SK-N-SH treated with all-trans-retinoic acid at 6 μM for 48 hours (cell line): Measurements from ENCODE around the gene PDZD2.

Source experiments
- ATAC-seq: fragments of 200-7000 bp; cut with Tn5 transposase; 3 replicates; pipeline ENCODE4 v1.9.1; 2020; ENCODE audit warnings: mild to moderate bottlenecking, moderate library complexity
- ARNTL ChIP-seq: fragments of 450-650 bp; formaldehyde crosslinking; IDR thresholded peaks from 2 replicates; pipeline ENCODE4 v1.5.0; 2020; ENCODE audit warnings: low read depth, mild to moderate bottlenecking, moderate library complexity, borderline replicate concordance
- CREB5 ChIP-seq: fragments of 250-450 bp; sonication (Bioruptor Pico); IDR thresholded peaks from 2 replicates; pipeline ENCODE4 v1.5.1; 2020; ENCODE audit warnings: low read depth, mild to moderate bottlenecking, moderate library complexity
- CSRNP3 ChIP-seq: fragments of 250-450 bp; sonication (Bioruptor Pico); IDR thresholded peaks from 2 replicates; pipeline ENCODE4 v1.5.1; 2021; ENCODE audit warnings: mild to moderate bottlenecking, moderate library complexity
- ESRRG ChIP-seq: fragments of 250-450 bp; sonication (Bioruptor Pico); IDR thresholded peaks from 2 replicates; pipeline ENCODE4 v1.6.1; 2021; ENCODE audit warnings: mild to moderate bottlenecking
- GLIS3 ChIP-seq: fragments of 250-450 bp; sonication (Bioruptor Pico); IDR thresholded peaks from 2 replicates; pipeline ENCODE4 v1.5.0; 2020; ENCODE audit warnings: mild to moderate bottlenecking, moderate library complexity
- ISL1 ChIP-seq: fragments of 250-450 bp; sonication (Bioruptor Pico); IDR thresholded peaks from 2 replicates; pipeline ENCODE4 v2.1.2; 2022; ENCODE audit warnings: mild to moderate bottlenecking, moderate library complexity
- OSR1 ChIP-seq: fragments of 250-450 bp; sonication (Bioruptor Pico); IDR thresholded peaks from 2 replicates; pipeline ENCODE4 v1.8.0; 2022; ENCODE audit warnings: moderate library complexity, mild to moderate bottlenecking, inconsistent platforms
- PATZ1 ChIP-seq: fragments of 250-450 bp; sonication (Bioruptor Pico); IDR thresholded peaks from 2 replicates; pipeline ENCODE4 v1.8.0; 2020; ENCODE audit warnings: mild to moderate bottlenecking, moderate library complexity, borderline replicate concordance
- POU6F1 ChIP-seq: fragments of 250-450 bp; sonication (Bioruptor Pico); IDR thresholded peaks from 2 replicates; pipeline ENCODE4 v1.8.0; 2021; ENCODE audit warnings: low read depth, mild to moderate bottlenecking, moderate library complexity, borderline replicate concordance
- PPARA ChIP-seq: fragments of 250-450 bp; sonication (Bioruptor Pico); IDR thresholded peaks from 2 replicates; pipeline ENCODE4 v1.5.0; 2020; ENCODE audit warnings: mild to moderate bottlenecking, borderline replicate concordance
- RARB ChIP-seq: fragments of 250-450 bp; sonication (Bioruptor Pico); IDR thresholded peaks from 2 replicates; pipeline ENCODE4 v1.8.0; 2021; ENCODE audit warnings: mild to moderate bottlenecking, moderate library complexity
- SNAI2 ChIP-seq: fragments of 250-450 bp; sonication (Bioruptor Pico); IDR thresholded peaks from 2 replicates; pipeline ENCODE4 v1.5.0; 2020; ENCODE audit warnings: mild to moderate bottlenecking, moderate library complexity
- TCF4 ChIP-seq: fragments of 250-450 bp; sonication (Bioruptor Pico); IDR thresholded peaks from 2 replicates; pipeline ENCODE4 v1.8.0; 2021; ENCODE audit warnings: mild to moderate bottlenecking, moderate library complexity, borderline replicate concordance
- TOX ChIP-seq: fragments of 250-450 bp; sonication (Bioruptor Pico); IDR thresholded peaks from 2 replicates; pipeline ENCODE4 v1.8.0; 2021; ENCODE audit warnings: mild to moderate bottlenecking, moderate library complexity, borderline replicate concordance
- TSHZ2 ChIP-seq: fragments of 250-450 bp; sonication (Bioruptor Pico); IDR thresholded peaks from 2 replicates; pipeline ENCODE4 v1.5.0; 2020; ENCODE audit warnings: mild to moderate bottlenecking, moderate library complexity
- ZC3H10 ChIP-seq: fragments of 250-450 bp; sonication (Bioruptor Pico); IDR thresholded peaks from 2 replicates; pipeline ENCODE4 v1.5.1; 2021; ENCODE audit warnings: mild to moderate bottlenecking, moderate library complexity
- ZFP3 ChIP-seq: fragments of 250-450 bp; sonication (Bioruptor Pico); IDR thresholded peaks from 2 replicates; pipeline ENCODE4 v1.5.0; 2020; ENCODE audit warnings: mild to moderate bottlenecking, moderate library complexity
- ZFP30 ChIP-seq: fragments of 450-650 bp; formaldehyde crosslinking; IDR thresholded peaks from 2 replicates; pipeline ENCODE4 v1.5.0; 2022; ENCODE audit warnings: mild to moderate bottlenecking, moderate library complexity
- ZNF565 ChIP-seq: fragments of 450-650 bp; formaldehyde crosslinking; conservative IDR thresholded peaks from 2 replicates; pipeline ENCODE4 v1.5.0; 2020; ENCODE audit warnings: low read depth, mild to moderate bottlenecking, moderate library complexity
- ZNF70 ChIP-seq: fragments of 450-650 bp; formaldehyde crosslinking; IDR thresholded peaks from 2 replicates; pipeline ENCODE4 v1.5.0; 2020; ENCODE audit warnings: mild to moderate bottlenecking, moderate library complexity
- ZNF8 ChIP-seq: fragments of 450-650 bp; formaldehyde crosslinking; IDR thresholded peaks from 2 replicates; pipeline ENCODE4 v1.5.0; 2020; ENCODE audit warnings: mild to moderate bottlenecking, moderate library complexity

Gene PDZD2

GRCh38 chr5:31630931-31631330 lies 8.0 kb upstream of the PDZD2 start:
- TF ChIP-seq TCF4: no peak
- TF ChIP-seq RARB (CRISPR knock-in tag): no peak
- TF ChIP-seq ZFP3: no peak
- no peak for TF ChIP-seq SNAI2
- no peak for TF ChIP-seq CREB5 (CRISPR knock-in tag)
- TF ChIP-seq ZFP30 (CRISPR knock-in tag): no peak
- no peak for TF ChIP-seq ARNTL (CRISPR knock-in tag)
- no peak for TF ChIP-seq ZNF565 (CRISPR knock-in tag)
- TF ChIP-seq TSHZ2 (CRISPR knock-in tag): no peak
- no peak for TF ChIP-seq ZC3H10 (CRISPR knock-in tag)
- TF ChIP-seq GLIS3: no peak
- TF ChIP-seq POU6F1 (CRISPR knock-in tag): no peak
- no peak for TF ChIP-seq TOX
- no peak for TF ChIP-seq ZNF70 (CRISPR knock-in tag)
- TF ChIP-seq OSR1: no peak
- TF ChIP-seq PATZ1: no peak
- no peak for TF ChIP-seq ESRRG (CRISPR knock-in tag)
- TF ChIP-seq CSRNP3 (CRISPR knock-in tag): no peak
- no peak for TF ChIP-seq PPARA
- TF ChIP-seq ISL1: no peak
- TF ChIP-seq, all 23 proteins: peak for 0
- peak; percentile 40; the same call in 1 of the 3 replicates for ATAC-seq

- ATAC-seq: no peak
- TF ChIP-seq GLIS3 (no peak), SNAI2 (no peak), ZFP3 (no peak), ARNTL (CRISPR knock-in tag) (no peak), POU6F1 (CRISPR knock-in tag) (no peak), ZNF8 (CRISPR knock-in tag) (no peak), ZNF70 (CRISPR knock-in tag) (no peak), CSRNP3 (CRISPR knock-in tag) (no peak), PATZ1 (no peak)
- TF ChIP-seq, all 23 proteins: peak for 0
These were observed 6.5 kb upstream of the PDZD2 start for GRCh38 chr5:31632460-31632859.
